ENCODE data around the gene CDKAL1.

The CDKAL1 gene

GRCh38 chr6:21121636-21122136 lies 587.4 kb downstream of the CDKAL1 start:
- Histone ChIP-seq H3K4me3 (ENCODE audit: low read length) (no peak overlapping the region), H3K36me3 (ENCODE audit: insufficient read depth, low read length) (no peaks in the 10 kb centered on the region), H3K27me3 (ENCODE audit: insufficient read depth, low read length) (no peaks in the 10 kb centered on the region), H3K9me3 (ENCODE audit: low read length) (no peaks in the 10 kb centered on the region), H2AFZ (ENCODE audit: low read depth, low read length) (no peak overlapping the region), H3K4me1 (ENCODE audit: insufficient read depth, low read length) (no peaks in the 10 kb centered on the region)

- H3K27me3 ChIP-seq (ENCODE audit: insufficient read depth, low read length), result no peaks in the 10 kb centered on the region
- H3K36me3 ChIP-seq (ENCODE audit: insufficient read depth, low read length), result no peaks in the 10 kb centered on the region
- H2AFZ ChIP-seq (ENCODE audit: low read depth, low read length), result no peak overlapping the region
- H3K4me3 ChIP-seq (ENCODE audit: low read length), result no peak overlapping the region
- no peaks in the 10 kb centered on the region for H3K9me3 ChIP-seq (ENCODE audit: low read length)
- no peaks in the 10 kb centered on the region for H3K4me1 ChIP-seq (ENCODE audit: insufficient read depth, low read length)
Observed at GRCh38 chr6:21123507-21124436, 589.5 kb downstream of the CDKAL1 start.

GRCh38 chr6:21128601-21129000 lies 594.3 kb downstream of the CDKAL1 start:
- Histone ChIP-seq H3K9me3 (ENCODE audit: low read length) (no peaks in the 10 kb centered on the region), H3K4me1 (ENCODE audit: insufficient read depth, low read length) (peaks cover 25% of the 10 kb centered on the region), H3K27me3 (ENCODE audit: insufficient read depth, low read length) (no peaks in the 10 kb centered on the region), H2AFZ (ENCODE audit: low read depth, low read length) (no peak overlapping the region), H3K36me3 (ENCODE audit: insufficient read depth, low read length) (no peaks in the 10 kb centered on the region), H3K4me3 (ENCODE audit: low read length) (no peak overlapping the region)

GRCh38 chr6:21131406-21131805 lies 597.1 kb downstream of the CDKAL1 start:
- H3K9me3 ChIP-seq (ENCODE audit: low read length), result no peaks in the 10 kb centered on the region
- peaks cover 53% of the 10 kb centered on the region for H3K4me1 ChIP-seq (ENCODE audit: insufficient read depth, low read length)
- no peaks in the 10 kb centered on the region for H3K27me3 ChIP-seq (ENCODE audit: insufficient read depth, low read length)
- H2AFZ ChIP-seq (ENCODE audit: low read depth, low read length), result no peak overlapping the region
- H3K36me3 ChIP-seq (ENCODE audit: insufficient read depth, low read length), result no peaks in the 10 kb centered on the region
- H3K4me3 ChIP-seq (ENCODE audit: low read length), result no peak overlapping the region

GRCh38 chr6:21132446-21132845 lies 598.2 kb downstream of the CDKAL1 start:
- Histone ChIP-seq H3K27me3 (ENCODE audit: insufficient read depth, low read length) (no peaks in the 10 kb centered on the region), H3K9me3 (ENCODE audit: low read length) (no peaks in the 10 kb centered on the region), H2AFZ (ENCODE audit: low read depth, low read length) (no peak overlapping the region), H3K36me3 (ENCODE audit: insufficient read depth, low read length) (no peaks in the 10 kb centered on the region), H3K4me1 (ENCODE audit: insufficient read depth, low read length) (peaks cover 63% of the 10 kb centered on the region), H3K4me3 (ENCODE audit: low read length) (no peak overlapping the region)

GRCh38 chr6:21132856-21133838 lies 598.9 kb downstream of the CDKAL1 start:
- H3K9me3 ChIP-seq (ENCODE audit: low read length), result no peaks in the 10 kb centered on the region
- H3K4me3 ChIP-seq (ENCODE audit: low read length), result no peak overlapping the region
- H3K27me3 ChIP-seq (ENCODE audit: insufficient read depth, low read length), result no peaks in the 10 kb centered on the region
- no peak overlapping the region for H2AFZ ChIP-seq (ENCODE audit: low read depth, low read length)
- H3K36me3 ChIP-seq (ENCODE audit: insufficient read depth, low read length), result no peaks in the 10 kb centered on the region
- peaks cover 70% of the 10 kb centered on the region for H3K4me1 ChIP-seq (ENCODE audit: insufficient read depth, low read length)

GRCh38 chr6:21133901-21134300 lies 599.6 kb downstream of the CDKAL1 start:
- no peaks in the 10 kb centered on the region for H3K27me3 ChIP-seq (ENCODE audit: insufficient read depth, low read length)
- H2AFZ ChIP-seq (ENCODE audit: low read depth, low read length), result no peak overlapping the region
- no peak overlapping the region for H3K4me3 ChIP-seq (ENCODE audit: low read length)
- no peaks in the 10 kb centered on the region for H3K36me3 ChIP-seq (ENCODE audit: insufficient read depth, low read length)
- no peaks in the 10 kb centered on the region for H3K9me3 ChIP-seq (ENCODE audit: low read length)
- H3K4me1 ChIP-seq (ENCODE audit: insufficient read depth, low read length), result peaks cover 78% of the 10 kb centered on the region

GRCh38 chr6:21134356-21134755 lies 600.1 kb downstream of the CDKAL1 start:
- no peak overlapping the region for H2AFZ ChIP-seq (ENCODE audit: low read depth, low read length)
- H3K4me1 ChIP-seq (ENCODE audit: insufficient read depth, low read length), result peaks cover 83% of the 10 kb centered on the region
- H3K27me3 ChIP-seq (ENCODE audit: insufficient read depth, low read length), result no peaks in the 10 kb centered on the region
- no peak overlapping the region for H3K4me3 ChIP-seq (ENCODE audit: low read length)
- no peaks in the 10 kb centered on the region for H3K36me3 ChIP-seq (ENCODE audit: insufficient read depth, low read length)
- H3K9me3 ChIP-seq (ENCODE audit: low read length), result no peaks in the 10 kb centered on the region

- Histone ChIP-seq H3K27me3 (ENCODE audit: insufficient read depth, low read length) (no peaks in the 10 kb centered on the region), H3K9me3 (ENCODE audit: low read length) (no peaks in the 10 kb centered on the region), H3K36me3 (ENCODE audit: insufficient read depth, low read length) (no peaks in the 10 kb centered on the region), H3K4me1 (ENCODE audit: insufficient read depth, low read length) (peaks cover 83% of the 10 kb centered on the region), H2AFZ (ENCODE audit: low read depth, low read length) (no peak overlapping the region), H3K4me3 (ENCODE audit: low read length) (no peak overlapping the region)
Observed at GRCh38 chr6:21135484-21136013, 601.3 kb downstream of the CDKAL1 start.

GRCh38 chr6:21137700-21138335 lies 603.6 kb downstream of the CDKAL1 start:
- Histone ChIP-seq H3K9me3 (ENCODE audit: low read length) (no peaks in the 10 kb centered on the region), H3K4me3 (ENCODE audit: low read length) (no peak overlapping the region), H3K36me3 (ENCODE audit: insufficient read depth, low read length) (no peaks in the 10 kb centered on the region), H3K27me3 (ENCODE audit: insufficient read depth, low read length) (no peaks in the 10 kb centered on the region), H3K4me1 (ENCODE audit: insufficient read depth, low read length) (peaks cover 72% of the 10 kb centered on the region), H2AFZ (ENCODE audit: low read depth, low read length) (no peak overlapping the region)

GRCh38 chr6:21138336-21139069 lies 604.2 kb downstream of the CDKAL1 start:
- H3K36me3 ChIP-seq (ENCODE audit: insufficient read depth, low read length), result no peaks in the 10 kb centered on the region
- H3K9me3 ChIP-seq (ENCODE audit: low read length), result no peaks in the 10 kb centered on the region
- no peak overlapping the region for H2AFZ ChIP-seq (ENCODE audit: low read depth, low read length)
- H3K27me3 ChIP-seq (ENCODE audit: insufficient read depth, low read length), result no peaks in the 10 kb centered on the region
- peaks cover 72% of the 10 kb centered on the region for H3K4me1 ChIP-seq (ENCODE audit: insufficient read depth, low read length)
- no peak overlapping the region for H3K4me3 ChIP-seq (ENCODE audit: low read length)

GRCh38 chr6:21140966-21141365 lies 606.7 kb downstream of the CDKAL1 start:
- Histone ChIP-seq H2AFZ (ENCODE audit: low read depth, low read length) (no peak overlapping the region), H3K4me1 (ENCODE audit: insufficient read depth, low read length) (peaks cover 71% of the 10 kb centered on the region), H3K9me3 (ENCODE audit: low read length) (no peaks in the 10 kb centered on the region), H3K4me3 (ENCODE audit: low read length) (no peak overlapping the region), H3K36me3 (ENCODE audit: insufficient read depth, low read length) (no peaks in the 10 kb centered on the region), H3K27me3 (ENCODE audit: insufficient read depth, low read length) (no peaks in the 10 kb centered on the region)

All from neuron (in vitro differentiated cells).